ENCODE data around the gene INSL3.

The INSL3 gene

DNA sequence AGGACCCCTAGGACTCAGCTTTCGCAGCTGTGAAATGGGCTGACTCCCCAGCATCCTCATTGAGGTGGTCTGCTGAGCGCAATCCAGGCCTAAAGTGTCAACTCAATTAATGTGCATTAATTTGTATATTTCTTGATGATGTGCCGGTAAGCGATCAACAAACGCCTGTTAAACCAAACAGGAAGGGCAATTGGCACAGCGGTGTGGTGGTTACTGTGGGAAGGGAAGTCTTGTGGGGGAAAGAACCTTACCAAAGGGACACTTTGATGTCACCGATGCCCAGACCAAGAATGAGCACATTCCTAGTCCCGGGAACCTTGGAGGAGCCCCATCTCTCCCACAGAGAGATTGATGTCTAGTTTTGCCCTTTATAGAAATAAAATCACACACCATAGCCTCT is 24.8 kb upstream of the INSL3 start:
- no peak for DNase-seq (ENCODE audit: low read depth)

DNA sequence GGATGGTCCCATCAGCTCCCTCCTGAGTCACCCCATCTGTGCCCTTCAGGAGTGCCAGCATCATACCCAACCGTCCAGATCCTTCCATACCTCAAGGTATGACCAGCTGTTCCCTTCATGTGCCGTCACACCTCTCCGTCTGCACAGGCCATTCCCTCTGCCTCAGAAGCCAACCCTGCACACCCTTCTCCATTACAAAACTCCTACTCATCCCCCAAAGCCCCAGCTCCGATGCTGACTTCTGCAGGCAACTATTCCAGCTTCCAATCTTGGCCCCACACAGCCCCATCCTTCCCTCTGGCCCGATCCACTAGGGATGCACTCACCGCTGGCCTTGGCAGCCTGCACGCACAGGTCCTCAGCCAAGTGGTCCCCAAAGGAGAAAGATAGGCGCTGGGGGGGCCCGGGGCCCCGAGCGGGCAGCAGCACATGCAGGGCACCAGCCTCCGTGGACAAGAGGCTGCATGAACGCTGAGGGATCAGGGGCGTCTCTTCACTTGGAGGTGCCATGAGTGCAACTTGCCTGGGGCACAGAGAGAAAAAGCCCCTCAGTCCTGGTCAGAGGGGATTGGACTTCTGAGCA is 22.7 kb upstream of the INSL3 start:
- no peak for DNase-seq (ENCODE audit: low read depth)

DNA sequence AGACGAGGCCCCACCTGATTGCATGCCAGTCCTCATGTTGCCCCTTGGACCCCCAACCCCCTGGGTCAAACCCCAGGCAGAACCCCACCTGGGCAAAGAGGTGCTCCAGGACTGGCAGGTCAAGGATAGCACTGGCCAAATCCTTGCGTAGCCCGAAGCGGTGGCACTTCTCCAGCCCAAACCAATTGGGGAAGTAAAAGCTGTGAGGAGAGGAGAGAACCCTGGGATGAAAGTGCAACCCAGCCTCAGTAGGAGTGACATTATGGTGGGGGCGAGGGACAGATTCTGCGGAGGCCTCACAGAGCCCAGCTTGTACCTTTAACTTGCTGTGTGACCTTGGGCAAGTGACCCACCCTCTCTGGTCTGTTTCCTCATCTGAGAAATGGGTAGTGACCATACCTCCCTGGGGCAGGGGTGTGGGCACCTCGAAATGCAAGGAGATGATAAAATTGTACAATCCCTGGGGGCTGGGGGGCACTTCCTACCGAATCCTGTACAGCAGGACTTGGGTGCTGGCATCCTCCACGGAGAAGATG is 22.0 kb upstream of the INSL3 start:
- DNase-seq (ENCODE audit: low read depth) = no peak

DNA sequence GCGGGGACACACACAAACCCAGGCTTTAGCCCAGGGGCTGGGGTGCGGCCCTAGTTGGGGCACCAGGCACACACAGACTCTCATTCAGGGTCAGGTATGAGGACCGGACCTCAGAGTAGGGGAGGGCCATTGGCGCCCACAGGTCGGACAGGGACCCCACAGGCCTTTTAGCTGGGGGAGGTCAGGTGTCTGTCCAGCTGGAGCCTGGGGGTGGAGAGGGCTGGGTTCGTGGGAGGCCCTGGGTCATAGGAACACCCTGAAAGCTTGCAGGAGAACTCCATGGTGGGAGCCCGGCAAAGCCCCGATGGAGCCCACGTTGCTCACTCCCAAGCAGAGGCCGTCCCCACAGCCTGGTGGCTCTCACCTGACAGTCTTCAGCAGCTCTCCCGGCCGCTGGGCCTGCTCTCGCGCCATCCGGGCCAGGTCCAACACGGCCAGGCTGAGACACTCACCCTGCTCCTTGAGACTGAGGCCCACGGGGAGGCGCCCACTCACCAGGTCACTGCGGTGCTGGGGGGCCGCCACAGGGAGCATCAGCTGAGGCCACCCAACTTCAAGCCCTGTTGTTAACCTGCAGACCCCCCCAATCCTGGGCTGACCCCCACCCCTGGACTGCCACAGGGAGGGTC is 21.5 kb upstream of the INSL3 start:
- no peak for DNase-seq (ENCODE audit: low read depth)

DNA sequence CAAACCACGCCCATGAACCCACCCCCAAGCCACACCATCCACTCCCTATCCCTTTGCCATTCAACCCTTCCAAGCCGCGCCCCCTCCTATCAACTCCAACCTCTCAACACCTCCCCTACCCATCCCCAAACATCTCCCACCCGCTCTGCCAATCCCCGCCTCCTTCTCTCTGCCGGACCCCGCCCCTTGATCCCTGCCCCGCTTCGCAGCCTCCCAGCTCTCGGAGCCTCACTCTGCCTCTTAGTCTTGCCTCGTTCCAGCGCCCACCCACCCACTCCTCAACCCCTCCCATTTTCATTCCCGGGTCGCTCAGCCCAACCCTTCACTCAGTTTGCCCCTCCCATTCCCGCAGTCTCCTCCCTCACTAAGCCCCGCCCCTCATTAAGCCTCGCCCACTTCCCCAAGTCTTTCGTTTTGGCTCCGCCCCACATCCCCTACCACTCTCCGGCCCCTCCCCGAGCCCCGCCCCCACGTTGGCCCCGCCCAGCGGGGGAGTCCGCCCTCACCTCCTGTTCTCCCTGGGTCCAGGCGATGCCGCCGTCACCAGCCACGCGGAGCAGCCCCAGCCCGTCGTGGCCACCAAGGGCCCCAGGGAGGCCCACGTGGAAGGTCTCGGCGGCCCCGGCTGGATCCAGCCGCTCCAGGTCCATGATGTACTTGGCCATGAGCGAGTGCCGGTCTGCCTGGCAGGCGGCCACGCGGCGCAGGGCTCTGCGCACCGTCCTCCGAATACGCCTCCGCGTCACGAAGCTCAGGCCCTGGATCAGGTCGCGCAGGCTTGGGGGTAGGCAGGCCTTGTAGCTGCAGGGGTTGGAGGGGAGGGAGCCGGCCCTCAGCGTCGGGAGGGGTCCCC is 20.7 kb upstream of the INSL3 start:
- no peak for DNase-seq (ENCODE audit: low read depth)

DNA sequence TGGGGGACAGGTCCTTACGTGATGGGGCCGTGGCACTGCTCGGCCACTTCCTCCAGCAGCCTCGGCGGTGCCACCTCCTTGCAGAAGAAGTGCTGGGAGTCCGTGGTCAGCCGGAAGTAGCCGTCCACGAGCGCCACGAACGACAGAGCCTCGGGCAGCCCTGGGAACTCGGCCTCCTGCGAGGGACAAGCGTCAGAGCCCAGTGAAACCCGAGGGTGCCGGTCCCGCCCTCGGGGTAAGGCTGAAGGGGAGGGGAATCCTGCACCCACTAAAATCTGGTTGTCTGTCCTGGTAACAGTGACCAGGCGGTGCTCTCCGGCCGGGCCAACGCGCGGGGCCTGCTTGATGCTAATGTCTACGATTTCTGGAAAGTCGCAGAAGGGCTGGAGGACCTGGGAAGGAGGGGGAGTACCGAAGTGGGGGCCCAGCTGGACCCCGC is 20.1 kb upstream of the INSL3 start:
- no peak for DNase-seq (ENCODE audit: low read depth)

DNA sequence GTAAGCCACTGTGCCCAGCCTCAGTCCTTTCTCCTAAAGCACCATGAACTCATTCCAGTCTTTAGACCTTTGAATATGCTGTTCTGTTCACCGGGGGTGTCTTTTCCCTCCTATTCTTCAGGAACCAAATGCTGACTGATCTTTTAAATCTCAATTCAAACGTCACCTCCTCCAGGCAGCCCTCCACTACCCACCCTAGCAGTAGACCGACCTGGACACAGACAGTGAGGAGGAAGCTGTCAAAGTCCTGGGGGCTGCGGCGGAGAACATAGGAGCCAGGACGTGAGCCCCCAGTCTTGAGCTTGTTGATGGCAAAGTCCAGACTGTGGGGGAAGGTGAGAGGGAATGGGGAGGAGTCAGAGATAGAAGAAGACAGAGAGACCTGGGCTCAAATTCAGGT is 18.7 kb upstream of the INSL3 start:
- no peak for DNase-seq (ENCODE audit: low read depth)

DNA sequence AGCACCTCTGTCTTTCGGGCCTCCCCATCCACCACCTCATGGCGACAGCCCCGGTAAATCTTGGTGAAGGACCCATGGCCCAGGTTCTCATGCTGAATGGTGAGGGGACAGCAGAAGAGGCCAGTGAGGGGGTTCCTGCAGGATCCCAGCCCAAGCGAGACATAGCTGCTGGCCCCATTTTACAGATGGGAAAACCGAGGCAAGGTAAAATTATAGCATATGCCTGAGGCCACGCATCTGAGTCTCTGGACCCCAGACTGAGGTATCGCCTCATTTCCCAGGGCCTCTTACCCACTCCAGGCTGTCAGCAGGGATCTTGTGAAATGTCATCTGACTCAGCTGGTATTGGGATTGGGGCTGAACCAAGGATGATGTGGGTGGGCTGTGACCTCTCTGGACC is 16.7 kb upstream of the INSL3 start:
- no peak for DNase-seq (ENCODE audit: low read depth)

DNA sequence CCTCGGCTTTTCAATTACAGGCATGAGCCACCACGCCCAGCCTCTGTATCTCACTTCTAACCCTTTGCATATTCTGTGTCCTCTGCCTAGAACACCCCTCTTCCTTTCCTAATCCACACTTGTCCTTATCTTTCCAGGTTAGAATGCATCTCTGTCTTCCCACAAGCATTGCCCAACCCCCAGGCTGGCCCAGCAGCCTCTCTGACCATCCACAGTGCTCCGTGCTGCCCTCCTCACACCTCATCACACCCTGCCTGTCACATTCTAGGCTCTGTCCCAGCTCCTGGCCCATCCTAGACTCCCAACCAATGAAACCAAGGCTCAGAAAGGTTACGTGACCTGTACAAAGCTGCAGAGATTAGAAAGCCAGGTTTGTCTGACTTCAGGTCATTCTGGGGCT is 15.2 kb upstream of the INSL3 start:
- DNase-seq (ENCODE audit: low read depth) = no peak

DNA sequence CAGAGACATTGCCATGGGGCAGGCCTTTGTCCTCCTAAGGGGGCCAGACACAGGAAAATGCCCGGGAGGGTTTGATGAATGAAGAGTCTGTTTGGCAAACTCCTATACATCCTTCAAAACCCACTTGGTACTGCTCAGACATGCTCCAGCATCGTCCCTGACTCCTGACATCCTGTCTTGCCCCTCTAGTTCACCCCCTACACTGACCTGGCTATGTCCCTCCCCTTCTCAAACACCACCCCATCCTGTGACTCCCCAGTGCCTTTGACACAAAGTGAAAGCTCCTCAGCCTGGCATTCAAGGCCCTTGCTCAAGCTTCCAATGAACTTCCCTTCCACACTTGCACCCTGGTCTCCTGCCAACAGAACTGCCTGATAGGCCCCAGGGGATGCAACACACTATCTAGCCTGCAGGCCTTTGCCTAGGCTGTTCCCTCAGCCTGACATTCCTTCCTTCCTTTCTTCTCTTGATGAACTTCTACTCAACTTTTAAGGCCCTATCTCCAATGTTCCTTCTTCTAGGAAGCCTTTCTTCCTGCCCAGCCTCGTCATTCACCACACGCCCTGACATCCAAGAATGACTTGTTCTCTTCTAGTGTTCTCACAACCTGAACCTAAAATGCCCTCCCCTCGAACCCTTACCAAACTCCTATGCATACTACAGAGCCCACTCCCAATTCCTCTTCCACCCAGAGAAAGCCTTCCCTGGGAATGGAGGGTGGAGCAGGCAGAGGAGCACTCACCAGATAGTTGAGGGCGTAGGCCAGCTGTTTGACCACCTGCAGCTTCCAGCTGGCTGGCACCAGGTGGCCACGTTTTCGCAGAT is 14.1 kb upstream of the INSL3 start:
- no peak for DNase-seq (ENCODE audit: low read depth)

DNA sequence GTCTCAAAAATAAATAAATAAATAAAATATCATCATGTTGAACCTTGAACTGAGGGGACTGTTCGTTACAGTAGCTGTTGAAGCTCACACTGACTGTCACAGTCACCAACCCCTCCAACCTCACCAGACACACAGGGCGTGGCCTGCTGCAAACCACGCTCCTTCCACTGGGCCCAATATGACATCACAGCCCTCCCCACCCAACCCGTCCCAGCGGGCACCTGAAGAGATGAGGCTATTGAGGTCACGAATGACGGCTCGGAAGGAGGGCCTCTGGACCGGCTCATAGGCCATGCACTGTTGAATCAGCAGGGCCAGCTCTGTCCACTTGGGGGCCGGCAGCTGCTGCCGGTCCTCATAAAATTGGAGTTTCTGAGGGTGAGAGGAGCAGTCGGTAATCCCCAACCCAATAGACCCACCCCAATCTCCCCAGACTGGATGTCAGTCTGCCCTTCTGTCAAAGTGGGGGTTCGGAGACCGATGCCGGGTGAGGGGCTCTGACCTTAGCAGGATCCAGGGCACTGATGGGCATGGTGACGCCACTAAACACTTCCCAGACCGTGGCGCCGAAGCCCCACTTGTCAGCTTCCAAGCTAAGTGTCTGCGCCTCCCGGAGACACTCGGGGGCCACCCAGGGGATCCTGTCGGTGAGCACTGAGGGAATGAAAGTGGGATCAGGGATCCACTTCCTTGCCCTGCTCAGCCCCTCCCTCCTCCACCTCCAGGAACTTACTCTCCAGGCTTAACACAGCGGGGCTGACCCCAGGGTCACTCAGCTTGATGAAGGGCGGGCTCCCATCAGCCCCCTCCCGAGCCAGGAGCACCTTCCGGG is 13.2 kb upstream of the INSL3 start:
- no peak for DNase-seq (ENCODE audit: low read depth)

DNA sequence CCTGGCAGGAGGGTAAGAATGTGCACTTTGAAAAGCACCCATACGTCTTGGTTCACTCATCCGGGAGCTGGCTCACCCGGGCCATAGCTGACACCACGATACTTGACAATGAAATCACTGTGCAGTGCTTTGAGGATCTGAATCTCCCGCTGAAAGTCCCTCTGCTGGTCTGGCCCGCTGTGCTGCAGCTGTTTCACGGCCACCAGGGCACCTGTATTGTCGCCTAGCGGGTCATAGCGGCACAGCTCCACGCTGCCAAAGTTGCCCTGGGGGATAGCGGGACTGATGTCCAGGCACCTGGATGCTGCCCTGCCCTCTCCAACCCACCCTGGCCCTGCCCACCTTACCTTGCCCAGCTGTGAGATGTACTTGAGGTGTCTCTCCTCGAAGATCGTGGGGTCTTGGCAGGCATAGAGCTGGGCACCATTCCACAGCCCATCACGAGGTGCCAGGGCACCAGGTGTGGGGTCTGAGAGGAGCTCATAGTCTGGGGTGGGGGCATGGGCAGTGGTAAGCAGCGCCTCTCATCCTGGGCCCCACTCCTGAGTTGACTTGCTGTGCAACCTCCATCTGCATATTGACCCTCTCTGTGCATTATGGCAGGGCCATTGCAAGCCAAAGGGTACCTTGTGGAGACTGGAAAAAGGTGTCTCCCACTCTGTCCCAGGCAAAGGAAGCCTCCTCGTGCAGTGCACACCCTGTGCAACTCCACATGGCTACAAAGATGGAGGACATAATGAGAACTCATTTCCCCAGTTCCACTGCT is 11.3 kb upstream of the INSL3 start:
- DNase-seq (ENCODE audit: low read depth) = no peak

DNA sequence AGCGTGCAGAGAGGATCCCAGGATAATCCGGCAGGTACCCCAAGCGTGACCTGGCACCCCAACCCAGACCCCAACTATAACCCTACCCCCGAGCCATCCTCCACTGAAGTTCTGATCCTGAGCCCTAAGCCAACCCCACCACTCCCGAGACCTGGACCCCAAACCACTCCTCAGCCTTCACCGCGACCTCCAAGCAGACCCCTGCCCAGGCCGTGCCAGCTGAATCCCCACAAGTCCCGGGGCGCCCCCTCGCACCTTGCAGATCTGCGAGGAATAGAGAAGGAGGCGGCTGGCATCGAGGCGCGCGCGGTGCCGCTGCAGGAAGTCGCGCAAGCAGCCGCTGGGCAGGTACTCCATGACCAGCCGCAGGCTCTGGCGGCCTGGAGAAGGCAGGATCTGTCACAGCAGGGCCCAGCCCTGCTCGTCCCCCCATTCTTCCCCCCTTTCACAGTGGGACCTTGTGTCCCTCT is 10.1 kb upstream of the INSL3 start:
- no peak for DNase-seq (ENCODE audit: low read depth)

DNA sequence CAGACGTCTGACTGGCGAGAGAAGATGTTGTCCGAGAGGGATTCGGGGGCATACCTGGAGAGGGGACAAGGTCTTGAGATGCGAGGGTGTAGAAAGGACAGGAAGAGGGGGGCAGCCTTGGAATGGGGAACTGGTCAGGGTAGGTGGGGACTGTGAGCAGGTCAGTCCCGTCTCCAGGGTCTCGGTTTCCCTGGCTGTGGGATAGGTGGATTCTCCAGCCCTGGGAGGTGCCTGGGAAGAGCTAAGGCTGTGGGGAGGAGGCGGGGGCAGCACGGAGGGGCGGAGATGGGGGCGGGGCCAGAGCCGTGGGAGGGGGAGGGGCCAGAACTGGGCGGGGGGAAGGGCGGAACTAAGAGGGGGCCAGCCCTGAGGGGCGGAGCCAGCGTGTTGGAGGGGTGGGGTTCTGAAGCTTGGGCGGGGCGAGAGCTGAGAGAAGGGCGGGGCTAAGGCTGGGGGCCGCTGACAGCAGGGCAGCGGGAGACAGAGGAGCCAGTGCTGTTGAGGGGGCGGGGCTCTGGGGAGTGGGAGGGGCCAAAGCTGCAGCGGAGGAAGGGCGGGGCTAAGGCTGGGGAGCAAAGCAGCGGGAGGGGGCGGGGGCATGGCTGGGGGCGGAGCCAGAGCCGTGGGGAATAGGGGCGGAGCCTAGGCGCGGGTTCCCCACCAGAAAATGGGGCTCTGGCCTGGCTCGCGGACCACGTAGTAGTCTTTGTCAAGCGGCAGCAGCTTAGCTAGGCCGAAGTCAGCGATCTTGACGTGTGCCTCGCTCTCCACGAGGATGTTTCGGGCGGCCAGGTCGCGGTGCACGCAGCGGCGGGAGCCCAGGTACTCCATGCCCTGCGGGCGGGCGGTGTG is 9.5 kb upstream of the INSL3 start:
- DNase-seq (ENCODE audit: low read depth) = no peak

DNA sequence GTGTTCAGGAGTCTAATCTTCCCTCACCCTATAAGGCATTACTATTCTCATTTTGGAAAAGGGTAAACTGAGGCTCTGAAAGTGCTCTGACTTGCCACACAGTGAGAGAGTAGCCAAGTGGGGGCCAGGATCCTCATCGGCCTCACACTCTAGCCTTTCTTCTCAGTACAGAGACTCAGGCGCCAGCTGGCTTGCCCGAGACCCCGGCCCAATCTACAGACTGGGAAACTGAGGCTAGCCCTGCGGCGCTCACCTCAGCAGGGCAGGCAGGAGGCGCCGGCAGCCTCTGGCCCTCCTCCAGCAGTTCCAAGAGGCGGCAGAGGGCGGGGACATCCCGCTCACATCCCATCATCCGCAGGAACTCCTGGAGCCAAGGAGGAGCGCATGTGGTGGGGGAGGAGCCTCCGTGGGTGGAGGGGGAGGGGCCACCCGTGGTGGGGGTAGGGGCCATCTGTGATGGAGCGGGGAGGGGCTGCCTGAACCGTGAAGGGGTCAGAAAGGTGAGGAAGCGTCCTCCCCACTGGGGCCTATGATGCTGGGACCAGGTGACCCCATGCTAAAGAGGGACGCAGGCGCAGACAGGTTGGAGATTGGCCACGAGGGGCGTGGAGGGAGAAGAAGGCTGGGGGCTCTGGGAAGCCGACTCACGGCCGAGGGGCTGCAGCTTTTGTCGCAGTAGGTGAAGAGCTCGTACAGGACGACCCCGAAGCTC is 8.7 kb upstream of the INSL3 start:
- DNase-seq (ENCODE audit: low read depth) = no peak

DNA sequence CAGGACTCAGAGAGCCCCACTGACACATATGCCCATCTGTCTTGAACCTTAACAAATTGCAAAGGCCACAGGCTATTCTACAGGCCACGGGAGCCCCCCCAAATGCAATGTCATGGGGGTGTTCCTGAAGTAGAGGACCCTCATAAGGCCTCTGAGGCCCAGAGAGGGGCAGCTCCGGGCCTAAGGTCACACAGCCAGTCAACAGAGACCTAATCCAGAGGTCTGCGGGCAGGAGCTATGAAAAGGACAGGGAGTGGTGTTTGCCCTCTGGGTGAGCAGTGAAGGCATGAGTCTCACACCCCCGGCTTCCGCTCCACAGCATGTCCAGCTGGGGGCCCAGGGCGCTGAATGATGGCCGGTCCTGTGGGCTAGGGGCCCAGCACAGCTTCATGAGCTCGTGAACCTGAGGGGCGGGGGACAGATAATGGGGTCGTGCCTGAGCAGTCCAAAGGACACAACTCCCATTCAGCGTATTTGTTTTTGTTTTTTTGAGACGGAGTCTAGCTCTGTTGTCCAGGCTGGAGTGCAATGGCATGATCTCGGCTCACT is 5.3 kb upstream of the INSL3 start:
- DNase-seq (ENCODE audit: low read depth) = no peak

DNA sequence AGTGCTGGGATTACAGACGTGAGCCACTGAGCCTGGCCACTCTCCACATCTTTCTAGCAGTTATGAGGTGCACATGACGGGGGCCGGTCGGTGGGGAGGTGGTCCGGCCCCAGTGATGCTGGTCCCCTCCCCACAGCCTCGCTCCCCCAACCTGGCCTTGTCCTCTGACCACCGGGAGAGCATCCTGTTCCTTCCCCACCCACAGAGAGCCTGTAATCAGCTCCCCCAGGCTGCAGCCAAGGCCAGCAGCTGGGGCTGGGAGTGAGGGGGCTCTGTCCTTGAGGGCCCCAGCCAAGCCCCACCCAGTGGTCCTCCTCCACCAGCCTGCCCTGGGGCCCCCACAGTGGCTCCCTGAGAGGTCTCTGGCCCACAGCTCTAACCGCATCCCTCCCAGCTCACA is 3.0 kb upstream of the INSL3 start:
- no peak for DNase-seq (ENCODE audit: low read depth)

DNA sequence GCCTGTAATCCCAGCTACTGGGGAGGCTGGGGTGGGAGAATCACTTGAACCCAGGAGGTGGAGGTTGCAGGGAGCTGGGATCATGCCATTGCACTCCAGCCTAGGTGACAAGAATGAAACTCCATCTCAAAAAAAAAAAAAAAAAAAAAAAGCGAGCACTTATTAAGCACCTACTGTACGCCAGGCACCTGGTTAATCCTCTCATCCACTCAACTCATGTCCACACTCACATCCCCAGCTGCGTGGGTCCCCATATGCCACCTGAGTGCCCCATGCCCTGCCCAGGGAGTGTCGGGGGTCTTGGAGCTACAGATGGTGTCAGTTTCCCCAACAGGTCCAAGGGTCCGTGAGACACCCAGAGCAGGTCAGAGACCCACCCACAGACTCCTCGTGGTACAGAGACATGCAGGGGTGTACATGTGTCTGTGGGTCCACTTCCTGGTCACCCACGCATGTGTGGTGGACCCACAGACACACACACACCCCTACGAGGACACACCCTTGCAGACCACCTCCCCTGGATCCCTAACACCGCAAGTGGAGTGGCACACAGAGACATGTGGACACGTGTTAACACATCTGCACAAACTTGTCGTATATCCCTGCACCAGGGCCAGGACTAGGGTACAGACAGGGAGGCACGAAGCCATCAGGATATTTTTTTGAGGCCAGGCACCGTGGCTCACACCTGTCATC is 3.5 kb downstream of the INSL3 start:
- DNase-seq (ENCODE audit: low read depth) = no peak
